Mammary epithelial cell (primary cell): ENCODE measurements around the gene TANK.

Source experiments
- CTCF ChIP-seq, 2 donors: IDR thresholded peaks in 1 of 2; conservative IDR thresholded peaks in 1 of 2; 2 replicates each; pipeline ENCODE4 v1.5.1; 2011 to 2012; ENCODE audit warnings: inconsistent platforms in 2 of 2, low read length in 2 of 2, mild to moderate bottlenecking in 2 of 2, control low read depth in 1 of 2, low read depth in 1 of 2; ENCODE audit not compliant: insufficient read depth in 1 of 2; ENCODE audit errors: extremely low read depth in 1 of 2
- EZH2 ChIP-seq: IDR thresholded peaks from 2 replicates; pipeline ENCODE4 v1.6.1; 2012; ENCODE audit warnings: low read length, inconsistent platforms, borderline replicate concordance

GRCh38 chr2:161219211-161219610, 59.0 kb downstream of the TANK start:
- TF ChIP-seq CTCF (conservative IDR thresholded peaks at IDR 0.05 in 1 of 2, IDR thresholded peaks at IDR 0.05 in 1 of 2; ENCODE audit: extremely low read depth in 1 of 2, insufficient read depth in 1 of 2, low read depth in 1 of 2, low read length in 2 of 2) (no peak), EZH2 (no peak)
